Glutamatergic neuron (in vitro differentiated cells): Measurements from ENCODE around the gene PLEKHH2. TPM values are rescaled to one million over a fixed set of nuclear protein-coding genes. Genes with fewer than 3 reads are reported as not detected.
A peak's percentile ranks its signal among the peaks of the same experiment; 100 is the strongest.

ENCODE experiments used
- DNase-seq: peaks from one replicate; pipeline ENCODE4 v3.0.0; 2022
- H3K27ac Mint-ChIP-seq: one replicate; pipeline ENCODE4 v1.8.0; 2020; ENCODE audit warnings: mild to moderate bottlenecking, mixed read lengths, inconsistent platforms; ENCODE audit not compliant: unreplicated experiment
- H3K27me3 Mint-ChIP-seq: one replicate; pipeline ENCODE4 v1.8.0; 2020; ENCODE audit warnings: mild to moderate bottlenecking, moderate library complexity, mixed read lengths, inconsistent platforms; ENCODE audit not compliant: unreplicated experiment
- H3K36me3 Mint-ChIP-seq: one replicate; pipeline ENCODE4 v1.8.0; 2020; ENCODE audit warnings: mild to moderate bottlenecking, mixed read lengths, inconsistent platforms; ENCODE audit not compliant: unreplicated experiment
- H3K4me1 Mint-ChIP-seq: one replicate; pipeline ENCODE4 v1.8.0; 2020; ENCODE audit warnings: mild to moderate bottlenecking, low read depth, mixed read lengths, inconsistent platforms; ENCODE audit not compliant: unreplicated experiment
- H3K4me3 Mint-ChIP-seq: one replicate; pipeline ENCODE4 v1.8.0; 2020; ENCODE audit warnings: mild to moderate bottlenecking, mixed read lengths, inconsistent platforms; ENCODE audit not compliant: unreplicated experiment
- H3K9me3 Mint-ChIP-seq: one replicate; pipeline ENCODE4 v1.8.0; 2020; ENCODE audit warnings: mild to moderate bottlenecking, moderate library complexity, mixed read lengths, inconsistent platforms; ENCODE audit not compliant: unreplicated experiment
- total RNA-seq: library from RNA; stranded (reverse); fragmentation: NEBNext Ultra II Directional; extraction: Animal tissue kit (Norgen Biotek cat#: 25700); gene quantifications from one replicate; pipeline ENCODE4 v1.2.1, GENCODE V29; 2021; ENCODE audit not compliant: unreplicated experiment
- TF ChIP-seq, protein P1 (sequence below): fragments of 200-600 bp; sonication (generic); IDR thresholded peaks from one replicate; pipeline ENCODE4 v1.5.0; 2021; ENCODE audit not compliant: partially characterized antibody, unreplicated experiment

The PLEKHH2 gene
- total RNA-seq, 1 donor from 2014 or later, result 0.71 TPM

- Mint-ChIP-seq H3K27me3 (peaks cover 3% of the 10 kb centered on the region), H3K27ac (peak overlapping the region; percentile 19), H3K9me3 (no peaks in the 10 kb centered on the region), H3K4me1 (peaks cover 21% of the 10 kb centered on the region), H3K36me3 (no peaks in the 10 kb centered on the region), H3K4me3 (no peak overlapping the region)
- DNase-seq, result no peak
- TF ChIP-seq, protein P1, sequence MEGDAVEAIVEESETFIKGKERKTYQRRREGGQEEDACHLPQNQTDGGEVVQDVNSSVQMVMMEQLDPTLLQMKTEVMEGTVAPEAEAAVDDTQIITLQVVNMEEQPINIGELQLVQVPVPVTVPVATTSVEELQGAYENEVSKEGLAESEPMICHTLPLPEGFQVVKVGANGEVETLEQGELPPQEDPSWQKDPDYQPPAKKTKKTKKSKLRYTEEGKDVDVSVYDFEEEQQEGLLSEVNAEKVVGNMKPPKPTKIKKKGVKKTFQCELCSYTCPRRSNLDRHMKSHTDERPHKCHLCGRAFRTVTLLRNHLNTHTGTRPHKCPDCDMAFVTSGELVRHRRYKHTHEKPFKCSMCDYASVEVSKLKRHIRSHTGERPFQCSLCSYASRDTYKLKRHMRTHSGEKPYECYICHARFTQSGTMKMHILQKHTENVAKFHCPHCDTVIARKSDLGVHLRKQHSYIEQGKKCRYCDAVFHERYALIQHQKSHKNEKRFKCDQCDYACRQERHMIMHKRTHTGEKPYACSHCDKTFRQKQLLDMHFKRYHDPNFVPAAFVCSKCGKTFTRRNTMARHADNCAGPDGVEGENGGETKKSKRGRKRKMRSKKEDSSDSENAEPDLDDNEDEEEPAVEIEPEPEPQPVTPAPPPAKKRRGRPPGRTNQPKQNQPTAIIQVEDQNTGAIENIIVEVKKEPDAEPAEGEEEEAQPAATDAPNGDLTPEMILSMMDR, result no peak
Measured at GRCh38 chr2:43759195-43759594, 122.1 kb downstream of the PLEKHH2 start.

- Mint-ChIP-seq H3K27ac (no peak overlapping the region), H3K36me3 (no peaks in the 10 kb centered on the region), H3K9me3 (no peaks in the 10 kb centered on the region), H3K4me1 (peaks cover 12% of the 10 kb centered on the region), H3K27me3 (no peaks in the 10 kb centered on the region), H3K4me3 (no peak overlapping the region)
- TF ChIP-seq, protein P1, result no peak
- DNase-seq, result no peak
Measured at GRCh38 chr2:43762286-43762685, 125.2 kb downstream of the PLEKHH2 start.

DNA sequence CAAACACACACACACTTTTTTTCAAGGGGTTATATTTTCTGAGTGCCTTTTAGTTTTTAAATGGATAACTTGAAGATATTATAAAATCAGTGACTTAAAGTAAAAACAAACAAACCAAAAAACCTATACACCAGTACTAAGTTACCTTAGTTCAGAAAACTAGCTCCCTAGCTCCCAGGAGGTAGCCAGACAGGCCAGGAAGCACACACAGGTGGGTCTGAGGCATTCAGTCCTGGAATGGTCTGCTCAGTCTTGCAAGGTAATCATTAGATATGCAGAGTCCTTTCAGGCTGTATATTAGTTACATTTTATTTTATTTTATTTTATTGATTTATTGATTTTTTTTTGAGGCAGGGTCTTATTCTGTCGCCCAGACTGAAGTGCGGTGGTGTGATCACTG is 126.0 kb downstream of the PLEKHH2 start:
- no peaks in the 10 kb centered on the region for H3K9me3 Mint-ChIP-seq
- TF ChIP-seq, protein P1, result no peak

GRCh38 chr2:43764086-43764705 is 127.1 kb downstream of the PLEKHH2 start:
- H3K36me3 Mint-ChIP-seq, result no peaks in the 10 kb centered on the region

More for the DNA sequence above, 126.0 kb downstream of the PLEKHH2 start:
- no peak overlapping the region for H3K4me3 Mint-ChIP-seq
- H3K4me1 Mint-ChIP-seq, result peaks cover 12% of the 10 kb centered on the region
- no peak overlapping the region for H3K27ac Mint-ChIP-seq
- no peaks in the 10 kb centered on the region for H3K27me3 Mint-ChIP-seq
- no peak for DNase-seq
- H3K36me3 Mint-ChIP-seq, result no peaks in the 10 kb centered on the region

DNA sequence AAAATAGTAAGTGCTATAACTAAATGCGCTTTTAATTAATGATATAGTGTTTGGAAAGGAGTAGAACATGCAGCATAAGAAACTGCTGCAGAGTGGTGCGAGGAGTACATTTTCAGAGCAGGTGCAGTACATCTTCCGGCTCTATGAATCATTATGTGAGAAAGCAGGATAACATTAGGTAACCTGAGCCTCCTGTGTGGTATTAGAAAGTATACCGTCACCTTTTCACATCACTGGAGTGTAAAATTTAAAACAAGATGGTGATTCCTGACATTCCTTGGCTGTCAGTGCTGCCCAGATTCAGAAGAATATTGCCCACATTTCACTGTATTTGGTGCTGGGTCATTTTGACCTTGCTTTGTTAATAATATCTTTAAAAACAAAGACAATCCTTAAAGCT is 128.9 kb downstream of the PLEKHH2 start:
- H3K4me1 Mint-ChIP-seq, result no peaks in the 10 kb centered on the region
- no peak overlapping the region for H3K27ac Mint-ChIP-seq
- TF ChIP-seq, protein P1, result no peak
- no peaks in the 10 kb centered on the region for H3K36me3 Mint-ChIP-seq
- no peak for DNase-seq
- no peak overlapping the region for H3K4me3 Mint-ChIP-seq
- H3K27me3 Mint-ChIP-seq, result no peaks in the 10 kb centered on the region
- H3K9me3 Mint-ChIP-seq, result peaks cover 2% of the 10 kb centered on the region

More at GRCh38 chr2:43764086-43764705, 127.1 kb downstream of the PLEKHH2 start:
- Mint-ChIP-seq H3K9me3 (no peaks in the 10 kb centered on the region), H3K4me1 (peaks cover 5% of the 10 kb centered on the region), H3K27ac (no peak overlapping the region), H3K27me3 (no peaks in the 10 kb centered on the region), H3K4me3 (no peak overlapping the region)
- no peak for DNase-seq
- TF ChIP-seq, protein P1, result no peak
